WTC11 (cell line): ENCODE results near the gene TMEM214. TPM values are rescaled to one million over a fixed set of nuclear protein-coding genes. Genes with fewer than 3 reads are reported as not detected.

ENCODE experiments used
- ATAC-seq: fragments of 200-7000 bp; cut with Tn5 transposase; 2 replicates; pipeline ENCODE4 v1.10.0; 2021; ENCODE audit warnings: mild to moderate bottlenecking, moderate library complexity
- CTCF ChIA-PET: fragments of 300-600 bp; sonication (Branson Sonifier 250); formaldehyde crosslinking; loops from one replicate; lab custom pipeline; 2021; ENCODE audit warnings: antibody characterized with exemption; lab: Charles Lee
- POLR2A ChIA-PET: fragments of 350-600 bp; sonication (Branson Sonifier 250); formaldehyde crosslinking; loops from one replicate; lab custom pipeline; 2021; ENCODE audit warnings: antibody characterized with exemption; lab: Charles Lee
- DNase-seq: peaks from one replicate; pipeline ENCODE4 v3.0.0; 2021; ENCODE audit warnings: low spot score
- H3K27ac Mint-ChIP-seq: 2 replicates; pipeline ENCODE4 v1.8.0; 2021; ENCODE audit warnings: mixed read lengths
- H3K27me3 Mint-ChIP-seq: 2 replicates; pipeline ENCODE4 v1.8.0; 2021; ENCODE audit warnings: low read depth, mild to moderate bottlenecking, moderate library complexity, mixed read lengths
- H3K36me3 Mint-ChIP-seq: 2 replicates; pipeline ENCODE4 v1.8.0; 2021; ENCODE audit warnings: mixed read lengths
- H3K4me1 Mint-ChIP-seq: 2 replicates; pipeline ENCODE4 v1.8.0; 2022; ENCODE audit warnings: mixed read lengths
- H3K4me3 Mint-ChIP-seq: 2 replicates; pipeline ENCODE4 v1.8.0; 2021; ENCODE audit warnings: mild to moderate bottlenecking, moderate library complexity, mixed read lengths
- H3K9me3 Mint-ChIP-seq: 2 replicates; pipeline ENCODE4 v1.8.0; 2021; ENCODE audit warnings: mixed read lengths
- ATF6 ChIP-seq: sonication (generic); formaldehyde crosslinking; IDR thresholded peaks from 2 replicates; pipeline ENCODE4 v1.8.1; 2023; ENCODE audit warnings: mild to moderate bottlenecking, missing genetic modification reagents
- E2F1 ChIP-seq: sonication (generic); formaldehyde crosslinking; IDR thresholded peaks from 2 replicates; pipeline ENCODE4 v1.8.0; 2022; ENCODE audit warnings: mild to moderate bottlenecking, missing genetic modification reagents
- FOXJ3 ChIP-seq: sonication (generic); formaldehyde crosslinking; IDR thresholded peaks from 2 replicates; pipeline ENCODE4 v1.9.0; 2021; ENCODE audit warnings: missing genetic modification reagents, mild to moderate bottlenecking, borderline replicate concordance
- GRHL2 ChIP-seq: fragments of 250-450 bp; sonication (Bioruptor Pico); IDR thresholded peaks from 2 replicates; pipeline ENCODE4 v1.8.0; 2022; ENCODE audit warnings: mild to moderate bottlenecking, moderate library complexity; ENCODE audit not compliant: insufficient replicate concordance, severe bottlenecking
- JAZF1 ChIP-seq: fragments of 250-450 bp; sonication (Bioruptor Pico); IDR thresholded peaks from 2 replicates; pipeline ENCODE4 v1.9.0; 2021; ENCODE audit warnings: moderate library complexity, mild to moderate bottlenecking, inconsistent platforms
- KAT7 ChIP-seq: sonication (generic); formaldehyde crosslinking; IDR thresholded peaks from 2 replicates; pipeline ENCODE4 v1.8.1; 2023; ENCODE audit warnings: missing genetic modification reagents, mild to moderate bottlenecking, borderline replicate concordance
- MYBL2 ChIP-seq: sonication (generic); formaldehyde crosslinking; IDR thresholded peaks from 2 replicates; pipeline ENCODE4 v1.8.1; 2023; ENCODE audit warnings: mild to moderate bottlenecking, moderate library complexity, missing genetic modification reagents
- PREB ChIP-seq: sonication (generic); formaldehyde crosslinking; IDR thresholded peaks from 2 replicates; pipeline ENCODE4 v1.8.1; 2022; ENCODE audit warnings: mild to moderate bottlenecking, missing genetic modification reagents, moderate library complexity, borderline replicate concordance
- RELA ChIP-seq: sonication (generic); formaldehyde crosslinking; IDR thresholded peaks from 2 replicates; pipeline ENCODE4 v1.8.1; 2022; ENCODE audit warnings: missing genetic modification reagents, mild to moderate bottlenecking, borderline replicate concordance
- RORB ChIP-seq: fragments of 250-450 bp; sonication (Bioruptor Pico); IDR thresholded peaks from 2 replicates; pipeline ENCODE4 v1.9.0; 2021; ENCODE audit warnings: mild to moderate bottlenecking
- TP53 ChIP-seq: sonication (generic); formaldehyde crosslinking; IDR thresholded peaks from 2 replicates; pipeline ENCODE4 v1.8.1; 2023; ENCODE audit warnings: mild to moderate bottlenecking, missing genetic modification reagents
- ZNF121 ChIP-seq: sonication (generic); formaldehyde crosslinking; IDR thresholded peaks from 2 replicates; pipeline ENCODE4 v1.8.0; 2023; ENCODE audit warnings: missing genetic modification reagents
- ZNF281 ChIP-seq: sonication (generic); formaldehyde crosslinking; IDR thresholded peaks from 2 replicates; pipeline ENCODE4 v1.8.0; 2023; ENCODE audit warnings: mild to moderate bottlenecking, missing genetic modification reagents
- ZNF423 ChIP-seq: fragments of 250-450 bp; sonication (Bioruptor Pico); IDR thresholded peaks from 2 replicates; pipeline ENCODE4 v2.1.2; 2022; ENCODE audit warnings: mild to moderate bottlenecking, moderate library complexity
- ZNF425 ChIP-seq: fragments of 250-450 bp; sonication (Bioruptor Pico); conservative IDR thresholded peaks from 2 replicates; pipeline ENCODE4 v1.9.0; 2021; ENCODE audit warnings: mild to moderate bottlenecking
- total RNA-seq: library from RNA; stranded (reverse); gene quantifications from 3 replicates; pipeline ENCODE4 v1.2.3, GENCODE V29; 2021
- TF ChIP-seq, protein P1 (sequence below): fragments of 250-450 bp; sonication (Bioruptor Pico); IDR thresholded peaks from 2 replicates; pipeline ENCODE4 v1.9.0; 2021; ENCODE audit warnings: mild to moderate bottlenecking
- TF ChIP-seq, protein P2 (sequence below): fragments of 250-450 bp; sonication (Bioruptor Pico); IDR thresholded peaks from 2 replicates; pipeline ENCODE4 v1.9.0; 2021; ENCODE audit warnings: mild to moderate bottlenecking
- TF ChIP-seq, protein P3 (sequence below): sonication (generic); formaldehyde crosslinking; conservative IDR thresholded peaks from 2 replicates; pipeline ENCODE4 v1.8.1; 2023; ENCODE audit warnings: mild to moderate bottlenecking, low read depth, missing genetic modification reagents, moderate library complexity

The TMEM214 gene
- total RNA-seq, 1 experiment from 2014 or later, result 57.1 TPM

- TF ChIP-seq, protein P1, sequence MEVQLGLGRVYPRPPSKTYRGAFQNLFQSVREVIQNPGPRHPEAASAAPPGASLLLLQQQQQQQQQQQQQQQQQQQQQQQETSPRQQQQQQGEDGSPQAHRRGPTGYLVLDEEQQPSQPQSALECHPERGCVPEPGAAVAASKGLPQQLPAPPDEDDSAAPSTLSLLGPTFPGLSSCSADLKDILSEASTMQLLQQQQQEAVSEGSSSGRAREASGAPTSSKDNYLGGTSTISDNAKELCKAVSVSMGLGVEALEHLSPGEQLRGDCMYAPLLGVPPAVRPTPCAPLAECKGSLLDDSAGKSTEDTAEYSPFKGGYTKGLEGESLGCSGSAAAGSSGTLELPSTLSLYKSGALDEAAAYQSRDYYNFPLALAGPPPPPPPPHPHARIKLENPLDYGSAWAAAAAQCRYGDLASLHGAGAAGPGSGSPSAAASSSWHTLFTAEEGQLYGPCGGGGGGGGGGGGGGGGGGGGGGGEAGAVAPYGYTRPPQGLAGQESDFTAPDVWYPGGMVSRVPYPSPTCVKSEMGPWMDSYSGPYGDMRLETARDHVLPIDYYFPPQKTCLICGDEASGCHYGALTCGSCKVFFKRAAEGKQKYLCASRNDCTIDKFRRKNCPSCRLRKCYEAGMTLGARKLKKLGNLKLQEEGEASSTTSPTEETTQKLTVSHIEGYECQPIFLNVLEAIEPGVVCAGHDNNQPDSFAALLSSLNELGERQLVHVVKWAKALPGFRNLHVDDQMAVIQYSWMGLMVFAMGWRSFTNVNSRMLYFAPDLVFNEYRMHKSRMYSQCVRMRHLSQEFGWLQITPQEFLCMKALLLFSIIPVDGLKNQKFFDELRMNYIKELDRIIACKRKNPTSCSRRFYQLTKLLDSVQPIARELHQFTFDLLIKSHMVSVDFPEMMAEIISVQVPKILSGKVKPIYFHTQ (CRISPR knock-in tag), result no peak
- TF ChIP-seq RELA (no peak), ATF6 (no peak), PREB (CRISPR knock-in tag) (no peak)
Measured at GRCh38 chr2:27009083-27009482, 23.7 kb upstream of the TMEM214 start (continued).

GRCh38 chr2:27009716-27010115 is 23.0 kb upstream of the TMEM214 start:
- POLR2A ChIA-PET, result no interaction called here
- peaks cover 11% of the 10 kb centered on the region; the same call in 1 of the 2 replicates for H3K27me3 Mint-ChIP-seq
- CTCF ChIA-PET, result interaction anchor here (0.7 to 2.8 kb wide), 5 partner anchors 12 to 163 kb away, joined by 3 to 22 read pairs (median 3); no protein-coding TSS in a partner anchor
- TF ChIP-seq TP53, result no peak
- no peak for TF ChIP-seq ZNF281 (CRISPR knock-in tag)
- TF ChIP-seq, protein P2, sequence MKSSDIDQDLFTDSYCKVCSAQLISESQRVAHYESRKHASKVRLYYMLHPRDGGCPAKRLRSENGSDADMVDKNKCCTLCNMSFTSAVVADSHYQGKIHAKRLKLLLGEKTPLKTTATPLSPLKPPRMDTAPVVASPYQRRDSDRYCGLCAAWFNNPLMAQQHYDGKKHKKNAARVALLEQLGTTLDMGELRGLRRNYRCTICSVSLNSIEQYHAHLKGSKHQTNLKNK (CRISPR knock-in tag), result no peak
- no peak for TF ChIP-seq RORB (CRISPR knock-in tag)
- TF ChIP-seq JAZF1 (CRISPR knock-in tag), result no peak
- no peak for TF ChIP-seq E2F1
- no peak for TF ChIP-seq KAT7 (CRISPR knock-in tag)
- TF ChIP-seq FOXJ3 (CRISPR knock-in tag), result no peak
- TF ChIP-seq MYBL2 (CRISPR knock-in tag), result no peak
- no peak for TF ChIP-seq ZNF423
- TF ChIP-seq ZNF121, result no peak
- TF ChIP-seq, protein P3, sequence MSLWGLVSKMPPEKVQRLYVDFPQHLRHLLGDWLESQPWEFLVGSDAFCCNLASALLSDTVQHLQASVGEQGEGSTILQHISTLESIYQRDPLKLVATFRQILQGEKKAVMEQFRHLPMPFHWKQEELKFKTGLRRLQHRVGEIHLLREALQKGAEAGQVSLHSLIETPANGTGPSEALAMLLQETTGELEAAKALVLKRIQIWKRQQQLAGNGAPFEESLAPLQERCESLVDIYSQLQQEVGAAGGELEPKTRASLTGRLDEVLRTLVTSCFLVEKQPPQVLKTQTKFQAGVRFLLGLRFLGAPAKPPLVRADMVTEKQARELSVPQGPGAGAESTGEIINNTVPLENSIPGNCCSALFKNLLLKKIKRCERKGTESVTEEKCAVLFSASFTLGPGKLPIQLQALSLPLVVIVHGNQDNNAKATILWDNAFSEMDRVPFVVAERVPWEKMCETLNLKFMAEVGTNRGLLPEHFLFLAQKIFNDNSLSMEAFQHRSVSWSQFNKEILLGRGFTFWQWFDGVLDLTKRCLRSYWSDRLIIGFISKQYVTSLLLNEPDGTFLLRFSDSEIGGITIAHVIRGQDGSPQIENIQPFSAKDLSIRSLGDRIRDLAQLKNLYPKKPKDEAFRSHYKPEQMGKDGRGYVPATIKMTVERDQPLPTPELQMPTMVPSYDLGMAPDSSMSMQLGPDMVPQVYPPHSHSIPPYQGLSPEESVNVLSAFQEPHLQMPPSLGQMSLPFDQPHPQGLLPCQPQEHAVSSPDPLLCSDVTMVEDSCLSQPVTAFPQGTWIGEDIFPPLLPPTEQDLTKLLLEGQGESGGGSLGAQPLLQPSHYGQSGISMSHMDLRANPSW (CRISPR knock-in tag), result no peak
- no peak for TF ChIP-seq GRHL2 (CRISPR knock-in tag)
- no peak for TF ChIP-seq ZNF425

More at GRCh38 chr2:27009716-27010115, 23.0 kb upstream of the TMEM214 start:
- DNase-seq, result no peak
- ATAC-seq, result no peak
- Mint-ChIP-seq H3K9me3 (peaks cover 24% of the 10 kb centered on the region), H3K36me3 (peaks cover 21% of the 10 kb centered on the region), H3K4me1 (no peaks in the 10 kb centered on the region), H3K27ac (no peak overlapping the region), H3K4me3 (no peak overlapping the region)
